Activated T-cell treated with anti-CD3 and anti-CD28 coated beads for 1 hour (primary cell): ENCODE measurements around the gene PDE12.
"Not testable (repeated sequence)": the region's sequence is repeated elsewhere in the genome, so short reads cannot be mapped to it uniquely, and the experiment has no call there.

Source experiments
- DNase-seq: peaks from one replicate; pipeline ENCODE4 v3.0.0-alpha.2; 2020; ENCODE audit warnings: low read depth

PDE12 gene

DNA sequence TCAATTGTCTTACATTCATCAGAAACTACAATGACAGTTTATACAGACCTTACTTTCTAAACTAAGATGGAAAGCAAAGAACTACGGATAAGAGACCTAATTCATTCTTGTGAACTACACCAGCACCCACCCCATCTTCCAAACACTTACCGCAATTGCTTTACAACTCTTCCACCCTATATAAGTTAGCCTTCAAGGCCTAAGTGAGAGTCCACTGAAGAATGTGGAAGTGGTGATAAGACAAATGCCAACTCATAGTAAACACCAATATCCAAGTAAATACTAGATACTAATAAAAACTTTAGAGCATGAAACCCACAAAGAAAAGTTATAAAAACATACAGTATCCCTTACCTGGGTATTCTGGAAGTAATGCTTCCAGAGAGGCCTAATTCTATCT lies 27.5 kb downstream of the PDE12 start:
- no peak for DNase-seq

DNA sequence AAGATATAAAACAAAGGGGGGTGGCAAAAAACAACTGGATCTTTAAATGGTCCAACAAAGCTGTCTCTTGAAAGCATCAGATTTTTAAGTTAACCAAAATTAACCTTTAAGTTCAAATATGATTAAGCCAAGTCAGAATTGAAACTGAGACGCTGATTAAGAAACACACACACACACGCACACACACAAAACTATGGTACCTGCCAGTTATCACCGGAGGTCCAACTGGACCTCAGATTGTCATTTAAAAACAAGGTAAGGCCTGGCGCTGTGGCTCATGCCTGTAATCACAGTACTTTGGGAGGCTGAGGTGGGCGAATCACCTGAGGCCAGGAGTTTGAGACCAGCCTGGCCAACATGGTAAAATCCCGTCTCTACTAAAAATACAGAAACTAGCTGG lies 30.7 kb downstream of the PDE12 start:
- DNase-seq = no peak

- DNase-seq = no peak
Observed at GRCh38 chr3:57587905-57588304, 31.8 kb downstream of the PDE12 start.

- DNase-seq = no peak
Observed at GRCh38 chr3:57592306-57592705, 36.2 kb downstream of the PDE12 start.

DNA sequence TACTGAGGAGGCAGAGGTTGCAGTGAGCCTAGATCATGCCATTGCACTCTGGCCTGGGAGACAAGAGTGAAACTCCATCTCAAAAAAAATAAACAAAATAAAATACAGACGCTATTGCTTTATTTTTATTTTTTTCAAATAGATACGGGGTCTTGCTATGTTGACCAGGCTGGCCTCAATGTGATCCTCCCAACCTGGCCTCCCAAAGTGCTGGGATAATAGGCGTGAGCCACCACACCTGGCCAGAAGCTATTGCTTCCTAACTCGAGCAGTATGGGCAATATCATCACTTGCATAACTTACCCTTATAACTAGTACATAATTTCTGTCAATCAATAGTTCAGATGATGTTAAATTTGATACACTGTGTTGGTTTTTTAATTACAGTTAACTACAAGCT lies 38.1 kb downstream of the PDE12 start:
- DNase-seq = no peak

- DNase-seq = no peak
Observed at GRCh38 chr3:57594576-57594975, 38.5 kb downstream of the PDE12 start.

- DNase-seq = peak; percentile 36
Observed at GRCh38 chr3:57596495-57597126, 40.5 kb downstream of the PDE12 start.

DNA sequence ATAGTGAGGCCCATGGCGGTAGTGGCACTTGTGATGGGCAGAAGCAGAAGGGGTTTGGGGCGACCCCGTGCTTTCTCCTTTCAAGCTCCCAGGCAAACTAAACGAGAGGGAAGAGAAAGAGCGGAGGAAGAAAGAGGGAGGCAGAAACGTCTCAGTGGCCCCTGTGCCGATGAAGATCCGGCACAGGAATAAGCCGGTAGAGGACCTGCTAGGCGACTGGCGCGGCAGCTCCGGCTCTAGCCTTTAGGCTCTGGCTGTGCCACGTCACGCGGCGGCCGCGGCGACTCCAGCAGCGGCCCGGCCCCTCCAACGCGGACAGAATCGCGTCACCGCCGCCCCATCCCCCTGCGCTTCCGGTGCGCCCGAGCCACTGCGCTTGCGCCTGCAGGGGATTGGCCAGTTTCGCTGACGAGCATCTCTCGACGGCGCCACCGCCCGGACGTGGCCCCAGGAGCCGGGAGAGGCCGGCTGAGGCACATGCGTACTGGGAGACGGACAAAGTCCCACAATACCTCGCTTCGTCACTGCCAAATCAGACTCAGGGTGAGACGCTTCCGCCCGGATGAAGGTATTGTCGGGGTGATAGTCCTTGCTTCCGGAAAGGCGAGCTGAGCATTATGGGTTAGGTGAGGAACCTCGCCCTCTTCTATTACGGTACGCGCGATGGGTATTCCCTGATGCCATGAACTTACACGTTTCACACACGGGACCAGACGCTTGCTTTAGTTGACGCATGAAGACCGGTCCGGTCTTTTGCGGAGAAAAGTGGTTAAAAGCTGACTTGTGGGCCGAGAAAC lies 41.3 kb downstream of the PDE12 start, which contains the start of gene ARF4:
TSS of gene ARF4 (minus strand) at position 218 of the 797 bp plus-strand sequence. CDS start at position 14, 204 bp downstream.
- DNase-seq = peak; percentile 98

- no peak for DNase-seq
Observed at GRCh38 chr3:57598765-57599360, 42.8 kb downstream of the PDE12 start.

DNA sequence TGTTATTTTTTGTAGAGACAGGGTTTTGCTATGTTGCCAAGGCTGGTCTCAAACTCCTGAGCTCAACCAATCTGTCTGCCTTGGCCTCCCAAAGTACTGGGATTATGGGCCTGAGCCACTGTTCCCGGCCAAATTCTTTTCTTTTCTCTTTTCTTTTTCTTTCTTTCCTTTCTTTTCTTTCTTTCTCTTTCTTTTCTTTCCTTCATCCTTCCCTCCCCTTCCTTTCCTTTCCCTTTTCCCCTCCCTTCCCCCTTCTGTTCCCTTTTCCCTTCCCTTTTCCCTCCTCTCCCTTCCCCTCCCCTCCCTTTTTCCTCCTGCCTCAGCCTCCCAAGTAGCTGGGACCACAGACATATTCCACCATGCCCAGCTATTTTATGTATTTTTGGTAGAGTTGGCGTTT lies 44.1 kb downstream of the PDE12 start:
- no peak for DNase-seq

DNA sequence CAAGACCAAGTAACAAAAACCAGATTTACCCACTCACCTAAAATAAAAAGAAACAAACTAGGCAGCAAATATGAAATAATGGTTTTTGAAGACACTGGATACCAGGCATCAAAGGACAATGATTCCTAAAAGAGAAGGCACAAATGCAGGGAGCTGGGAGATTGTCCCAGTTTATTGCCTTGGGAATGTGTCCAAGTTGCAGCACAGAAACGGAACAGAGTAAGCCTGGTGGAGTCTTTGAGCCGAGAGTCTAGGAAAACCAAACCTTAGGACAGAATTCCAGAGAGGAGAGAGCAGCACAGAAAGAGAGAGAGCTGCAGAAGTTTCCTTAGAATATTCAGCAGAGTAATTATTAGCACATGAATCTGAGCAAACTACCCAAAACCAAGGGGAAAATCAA lies 48.9 kb downstream of the PDE12 start:
- no peak for DNase-seq

DNA sequence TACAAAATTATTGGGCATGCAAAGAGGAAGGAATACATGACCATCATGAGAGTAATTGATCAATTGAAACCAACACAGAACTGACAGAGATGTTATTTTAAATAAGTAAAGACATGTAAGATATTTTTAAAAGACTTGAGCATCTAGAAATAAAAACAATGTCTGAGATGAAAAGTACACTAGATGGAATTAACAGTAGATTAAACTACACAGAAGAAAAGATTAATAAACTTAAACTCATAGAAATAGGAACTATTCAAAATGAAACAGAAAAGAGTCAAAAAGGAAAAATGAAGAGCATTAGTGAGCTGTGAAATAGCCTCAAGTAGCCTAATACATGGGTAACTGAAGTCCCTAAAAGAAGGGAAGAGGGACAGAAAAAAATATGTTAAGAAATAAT lies 49.6 kb downstream of the PDE12 start:
- no peak for DNase-seq

GRCh38 chr3:57611870-57612269 lies 55.8 kb downstream of the PDE12 start:
- not testable (repeated sequence) for DNase-seq

DNA sequence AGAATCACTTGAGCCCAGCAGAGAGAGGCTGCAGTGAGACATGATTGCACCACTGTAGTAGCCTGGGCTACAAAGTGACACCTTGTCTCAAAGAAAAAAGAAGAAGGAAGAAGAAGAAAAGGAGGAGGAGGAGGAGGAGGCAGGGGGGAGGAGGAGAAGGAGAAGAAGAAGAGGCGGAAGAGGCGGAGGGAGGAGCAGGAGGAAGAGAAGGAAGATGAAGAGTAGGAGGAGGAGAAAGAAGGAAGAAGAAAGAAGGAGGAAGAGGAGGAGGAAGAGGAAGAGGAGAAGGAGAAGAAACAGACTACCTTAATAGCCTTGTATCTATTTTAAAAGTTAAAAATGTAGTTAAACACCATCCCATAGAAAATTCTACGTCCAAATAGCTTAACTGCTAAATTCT lies 60.2 kb downstream of the PDE12 start:
- no peak for DNase-seq
